ENCODE data around the gene CDH3.
A peak's percentile ranks its signal among the peaks of the same experiment; 100 is the strongest.

Gene CDH3

DNA sequence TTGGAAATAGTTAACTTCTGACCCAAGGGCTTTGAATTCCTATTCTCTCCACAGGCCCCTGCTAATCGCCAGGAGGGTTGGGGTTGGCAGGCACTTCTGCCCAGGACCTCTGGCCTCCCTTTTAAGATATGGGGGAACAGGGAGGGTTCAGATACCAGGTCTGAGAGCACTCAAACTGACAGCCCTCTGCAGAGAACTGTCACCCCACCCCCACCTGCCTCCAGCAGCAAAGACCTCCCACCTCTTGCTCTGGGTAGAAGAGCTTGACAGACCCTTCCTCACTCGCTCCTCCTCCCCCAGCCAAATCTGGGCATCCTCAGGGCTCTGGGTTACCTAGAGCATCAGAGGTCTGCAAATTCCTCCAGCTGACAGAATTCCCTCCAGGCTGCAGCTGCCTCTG lies 11.6 kb downstream of the CDH3 start:
- in situ Hi-C loops (cut with HindIII; ENCODE audit: low sequenced_read_pairs) = no loop called here
- no peak for TF ChIP-seq CTCF (IDR thresholded peaks at IDR 0.05; ENCODE audit: low read depth, low read length, missing control alignments)
- no peak overlapping the region for H3K4me3 ChIP-seq (ENCODE audit: low read depth, low read length)
- DNase-seq (ENCODE audit: low read depth) = no peak

DNA sequence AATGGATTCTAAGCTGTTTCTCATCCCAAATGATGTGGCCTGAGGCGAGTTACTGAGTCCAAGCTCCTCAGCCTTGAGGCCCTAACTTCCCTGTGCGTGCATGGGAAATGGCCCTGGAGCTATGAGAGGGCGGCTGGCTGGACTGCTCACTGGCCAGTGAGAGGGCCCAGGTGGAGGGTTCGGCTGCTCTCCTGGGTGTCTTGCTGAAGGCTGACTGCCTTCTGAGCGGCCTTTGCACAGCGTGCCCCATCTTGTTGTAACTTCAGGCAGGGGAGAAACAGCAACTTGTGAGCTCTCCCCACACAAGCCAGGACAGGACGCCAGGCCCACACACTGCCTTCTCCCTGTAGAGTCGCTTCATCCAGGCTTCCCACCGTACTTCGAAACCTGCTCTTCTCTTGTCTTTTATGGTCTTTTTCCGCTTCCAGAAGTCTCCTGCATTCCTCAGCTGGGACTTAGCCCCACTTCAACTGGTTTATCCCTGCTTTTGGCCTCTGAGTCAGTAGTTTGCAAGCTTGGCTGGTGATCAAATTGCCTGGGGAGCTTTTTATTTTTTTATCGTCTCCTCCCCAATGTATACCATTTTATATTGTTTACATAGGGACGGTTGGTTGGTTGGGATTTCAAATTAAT lies 13.3 kb downstream of the CDH3 start:
- peak; percentile 32 for DNase-seq (ENCODE audit: low read depth)
- TF ChIP-seq CTCF (IDR thresholded peaks at IDR 0.05; ENCODE audit: low read depth, low read length, missing control alignments) = no peak
- in situ Hi-C loops (cut with HindIII; ENCODE audit: low sequenced_read_pairs) = no loop called here
- no peak overlapping the region for H3K4me3 ChIP-seq (ENCODE audit: low read depth, low read length)

DNA sequence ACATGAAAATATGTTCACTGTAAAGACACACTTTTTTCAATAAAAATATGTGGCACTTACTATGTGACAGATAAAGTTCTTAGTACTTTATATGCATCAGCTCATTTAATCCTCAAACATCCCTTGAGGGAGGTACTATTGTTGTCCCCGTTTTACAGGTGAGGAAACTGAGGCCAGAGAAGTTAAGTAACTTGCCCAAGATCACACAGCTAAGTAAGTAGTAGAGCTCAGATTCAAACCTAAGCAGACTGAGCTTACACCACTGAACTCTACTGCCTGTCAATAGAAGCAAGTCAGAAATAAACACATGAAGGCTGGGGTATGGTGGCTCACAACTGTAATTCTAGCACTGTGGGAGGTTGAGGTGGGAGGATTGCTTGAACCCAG lies 13.9 kb downstream of the CDH3 start:
- in situ Hi-C loops (cut with HindIII; ENCODE audit: low sequenced_read_pairs) = no loop called here
- no peak for DNase-seq (ENCODE audit: low read depth)
- no peak overlapping the region for H3K4me3 ChIP-seq (ENCODE audit: low read depth, low read length)
- no peak for TF ChIP-seq CTCF (IDR thresholded peaks at IDR 0.05; ENCODE audit: low read depth, low read length, missing control alignments)

DNA sequence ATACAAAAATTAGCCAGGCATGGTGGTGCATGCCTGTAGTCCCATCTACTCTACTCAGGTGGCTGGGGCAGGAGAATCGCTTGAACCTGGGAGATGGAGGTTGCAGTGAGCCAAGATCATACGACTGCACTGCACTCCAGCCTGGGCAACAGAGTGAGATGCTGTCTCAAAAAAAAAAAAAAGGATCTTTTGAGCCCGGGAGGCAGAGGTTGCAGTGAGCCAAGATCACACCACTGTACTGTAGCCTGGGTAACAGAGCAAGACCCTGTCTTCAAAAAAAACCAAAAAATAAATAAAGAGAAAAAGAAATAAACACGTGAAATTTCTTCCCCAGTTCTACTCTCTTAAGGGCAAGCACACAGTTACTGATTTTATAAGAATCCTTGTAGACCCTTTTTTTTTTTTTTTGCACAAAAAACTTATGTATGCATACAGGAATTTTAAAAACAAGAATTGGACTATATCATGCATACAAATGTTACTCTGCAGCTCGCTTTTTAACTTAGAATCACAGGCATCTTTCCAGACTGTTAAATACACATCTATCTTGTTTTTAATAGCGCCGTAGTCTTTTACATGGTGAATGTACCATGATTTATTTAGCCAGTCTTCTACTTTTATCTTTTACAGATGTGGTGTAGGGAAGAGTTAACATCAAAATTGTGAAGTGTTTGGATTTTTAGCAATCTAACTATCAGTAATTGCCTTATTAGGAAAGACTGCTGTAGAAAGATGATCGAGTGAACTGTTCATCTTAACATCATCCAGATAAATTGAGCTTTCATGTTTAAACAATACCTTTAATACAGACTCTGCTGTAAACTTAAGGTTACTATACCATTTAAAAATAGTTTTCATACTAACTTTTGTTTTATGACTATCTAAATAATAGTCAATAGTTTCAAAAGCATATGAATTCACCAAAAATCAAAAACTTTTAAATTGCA lies 14.6 kb downstream of the CDH3 start:
- DNase-seq (ENCODE audit: low read depth) = no peak
- TF ChIP-seq CTCF (IDR thresholded peaks at IDR 0.05; ENCODE audit: low read depth, low read length, missing control alignments) = no peak
- H3K4me3 ChIP-seq (ENCODE audit: low read depth, low read length) = no peak overlapping the region
- in situ Hi-C loops (cut with HindIII; ENCODE audit: low sequenced_read_pairs) = no loop called here

DNA sequence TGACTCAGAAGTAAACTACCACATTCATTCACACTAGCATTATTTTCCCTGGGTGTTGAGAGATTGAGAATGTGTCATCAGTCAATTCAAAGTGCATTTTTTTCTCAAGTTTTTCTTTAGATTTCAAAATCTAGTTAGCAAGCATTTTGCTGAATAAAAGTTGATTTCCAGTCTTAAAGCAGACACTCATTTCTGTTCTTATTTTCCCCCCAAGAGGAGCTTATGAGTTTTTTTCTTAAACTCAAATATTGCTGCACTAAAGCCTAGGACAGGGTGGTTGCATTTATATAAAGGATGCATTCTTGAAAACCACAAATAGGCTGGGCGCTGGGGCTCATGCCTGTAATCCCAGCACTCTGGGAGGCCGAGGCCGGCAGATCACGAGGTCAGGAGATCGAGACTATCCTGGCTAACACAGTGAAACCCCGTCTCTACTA lies 15.3 kb downstream of the CDH3 start:
- DNase-seq (ENCODE audit: low read depth) = no peak
- in situ Hi-C loops (cut with HindIII; ENCODE audit: low sequenced_read_pairs) = no loop called here
- TF ChIP-seq CTCF (IDR thresholded peaks at IDR 0.05; ENCODE audit: low read depth, low read length, missing control alignments) = no peak
- H3K4me3 ChIP-seq (ENCODE audit: low read depth, low read length) = no peak overlapping the region

GRCh38 chr16:68662035-68662434 lies 16.9 kb downstream of the CDH3 start:
- no peak for DNase-seq (ENCODE audit: low read depth)
- TF ChIP-seq CTCF (IDR thresholded peaks at IDR 0.05; ENCODE audit: low read depth, low read length, missing control alignments) = no peak
- no peak overlapping the region for H3K4me3 ChIP-seq (ENCODE audit: low read depth, low read length)
- in situ Hi-C loops (cut with HindIII; ENCODE audit: low sequenced_read_pairs) = no loop called here

All from astrocyte of the cerebellum (primary cell).